NCI-H748 treated with DMSO at 0.1 percent for 48 hours (cell line): ENCODE data around the gene INTS2.
"Not testable (repeated sequence)": the region's sequence is repeated elsewhere in the genome, so short reads cannot be mapped to it uniquely, and the experiment has no call there.

Experiments
- DNase-seq: peaks from one replicate; lab custom pipeline; 2025; lab: John Stamatoyannopoulos, UW

INTS2 gene

GRCh38 chr17:61825448-61826137, 102.2 kb downstream of the INTS2 start:
- DNase-seq, result no peak

DNA sequence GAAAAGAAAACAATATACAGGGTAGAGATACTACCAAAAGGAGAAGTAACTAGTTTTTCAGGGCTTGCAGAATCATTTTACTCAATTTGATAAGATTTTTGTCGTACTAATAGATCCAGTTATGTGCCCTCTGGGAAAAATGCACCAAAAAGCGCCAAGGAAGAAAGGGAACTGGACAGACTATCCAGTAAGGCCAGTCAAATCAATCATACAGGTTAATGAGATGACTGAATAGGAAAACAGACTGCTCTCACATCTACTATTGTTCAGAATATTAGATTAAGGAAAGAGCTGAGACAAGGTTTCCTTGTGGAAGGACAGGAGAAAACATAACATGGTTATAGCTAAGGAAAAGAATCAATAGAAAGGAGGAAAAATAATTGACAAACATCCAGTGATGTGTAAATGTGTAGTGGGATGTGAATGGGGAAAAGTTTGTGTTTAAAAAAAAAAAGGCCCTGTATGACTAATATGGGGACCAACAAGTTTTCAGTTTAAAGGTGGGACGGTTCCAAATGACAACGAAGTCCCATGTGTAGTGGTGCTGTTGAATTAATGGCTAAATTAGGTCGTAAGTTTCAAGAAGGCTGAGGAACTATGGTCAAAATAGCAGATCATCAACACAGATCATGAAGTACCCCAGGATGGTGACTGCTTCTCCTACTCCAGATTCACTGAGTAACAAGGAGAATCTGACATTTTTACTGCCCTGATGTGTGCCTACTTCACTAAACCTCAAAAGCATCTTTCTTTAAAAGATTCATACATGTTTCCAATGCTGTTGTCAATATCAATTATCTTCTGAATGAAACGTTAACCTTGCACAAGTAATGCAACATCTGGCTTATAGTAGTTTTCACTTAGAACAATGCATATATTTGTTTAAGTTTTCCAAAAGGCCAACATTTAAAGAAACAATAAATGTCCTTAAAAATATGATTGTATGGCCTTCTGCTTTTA, 105.2 kb downstream of the INTS2 start:
- no peak for DNase-seq

DNA sequence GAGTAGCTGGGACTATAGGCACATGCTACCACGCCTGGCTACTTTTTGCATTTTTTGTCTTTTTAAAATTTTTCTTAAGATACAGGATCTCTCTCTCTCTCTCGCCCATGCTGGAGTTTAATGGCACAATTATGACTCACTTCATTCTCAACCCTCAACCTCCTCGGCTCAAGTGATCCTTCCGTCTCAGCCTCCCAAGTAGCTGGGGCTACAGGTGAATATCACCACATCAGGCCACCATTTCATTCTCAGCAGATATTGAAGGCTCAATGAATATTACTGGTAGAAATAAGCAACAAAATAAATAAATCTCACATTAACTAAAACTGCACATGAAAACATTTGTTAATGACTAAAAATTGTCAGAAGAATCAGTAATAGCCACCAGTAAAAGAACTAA, 106.1 kb downstream of the INTS2 start:
- DNase-seq, result no peak

DNA sequence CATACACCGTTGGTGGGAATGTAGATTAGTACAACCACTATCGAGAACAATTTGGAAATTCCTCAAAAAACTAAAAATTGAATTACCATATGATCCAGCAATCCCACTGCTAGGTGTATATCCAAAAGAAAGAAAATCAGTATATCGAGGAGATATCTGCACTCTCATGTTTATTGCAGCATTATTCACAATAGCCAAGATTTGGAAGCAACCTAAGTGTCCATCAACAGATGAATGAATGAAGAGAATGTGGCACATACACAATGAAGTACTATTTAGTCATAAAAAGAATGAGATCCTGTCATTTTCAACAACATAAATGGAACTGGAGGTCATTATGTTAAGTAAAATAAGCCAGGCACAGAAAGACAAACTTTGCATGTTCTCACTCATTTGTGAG, 108.5 kb downstream of the INTS2 start:
- DNase-seq, result not testable (repeated sequence)

DNA sequence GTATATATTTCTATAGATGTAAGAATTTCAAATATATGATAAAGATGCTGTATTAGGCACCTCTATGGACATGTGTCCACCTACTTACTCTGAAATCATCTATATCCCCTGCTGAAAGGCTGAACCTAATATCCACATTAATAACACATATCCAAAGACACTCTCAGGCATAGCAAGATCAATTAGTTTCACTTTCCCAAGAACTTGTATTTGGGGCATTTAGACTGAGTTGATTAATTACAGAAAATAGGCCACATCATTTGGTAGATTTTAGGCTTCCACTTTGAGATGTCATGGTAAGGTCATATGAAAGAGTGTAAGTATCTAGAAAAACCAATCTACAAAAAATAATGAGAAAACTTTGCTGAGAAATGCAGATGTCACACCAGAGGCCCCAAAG, 109.6 kb downstream of the INTS2 start:
- no peak for DNase-seq

DNA sequence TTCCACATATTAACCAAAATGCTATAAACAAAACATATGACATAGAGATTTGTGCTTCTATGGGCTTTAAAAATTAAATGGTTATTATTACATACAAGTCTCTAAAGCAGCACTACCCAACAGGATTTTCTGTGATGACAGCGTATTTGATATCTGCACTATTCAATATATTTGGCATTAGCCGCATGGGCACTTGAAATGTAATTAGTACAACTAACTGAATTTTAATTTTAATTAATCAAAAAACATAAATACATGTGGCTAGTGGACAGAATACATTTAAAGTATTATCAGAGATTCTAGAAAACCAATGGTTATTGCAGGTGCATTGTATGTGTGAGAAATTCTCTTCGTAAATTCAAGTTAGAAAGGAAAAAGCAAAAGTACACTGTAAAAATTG, 110.3 kb downstream of the INTS2 start:
- DNase-seq, result no peak

- no peak for DNase-seq
These were observed 111.2 kb downstream of the INTS2 start for GRCh38 chr17:61816538-61816937.

DNA sequence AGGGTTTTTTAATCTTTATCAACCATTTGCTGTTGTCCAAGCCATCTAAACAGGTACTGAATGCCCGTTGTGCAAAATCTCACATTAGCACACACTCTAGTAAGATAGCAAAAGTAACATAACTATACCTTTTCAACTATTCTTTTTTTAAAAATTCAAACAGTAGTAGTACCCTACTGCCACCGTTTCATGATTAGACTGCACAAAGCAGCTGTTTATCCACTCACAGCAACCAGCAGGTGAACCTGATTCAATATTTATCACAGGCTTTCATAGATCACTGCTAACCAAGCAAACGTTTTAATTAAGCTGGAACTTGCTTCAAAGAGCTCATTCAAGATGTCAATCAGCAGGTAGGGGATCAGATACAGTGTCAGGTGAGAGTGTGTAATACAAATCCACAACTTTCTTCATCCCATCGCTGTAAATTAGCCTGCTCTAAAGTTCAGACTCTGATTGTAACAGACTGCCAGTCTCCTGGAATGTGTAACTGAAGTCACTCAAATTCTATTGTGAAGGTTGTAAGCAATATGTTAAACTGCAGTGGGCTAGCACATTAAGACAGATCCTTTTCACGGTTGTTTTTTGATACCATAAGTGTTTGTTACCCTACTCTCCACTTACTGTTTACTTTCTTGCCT, 111.8 kb downstream of the INTS2 start:
- DNase-seq, result peak; percentile 73
